Mesothelial cell of epicardium (in vitro differentiated cells): Measurements from ENCODE around the gene CCDC66. TPM values are rescaled to one million over a fixed set of nuclear protein-coding genes. Genes with fewer than 3 reads are reported as not detected.

Experiments
- DNase-seq, 2 experiments: peaks; one replicate each; pipeline ENCODE4 v3.0.0; 2021; ENCODE audit warnings: low spot score in 2 of 2; ENCODE audit not compliant: unreplicated experiment in 2 of 2
- H3K27ac Mint-ChIP-seq: 2 replicates; pipeline ENCODE4 v1.8.0; 2021; ENCODE audit warnings: mixed read lengths
- H3K27me3 Mint-ChIP-seq: 2 replicates; pipeline ENCODE4 v1.8.0; 2021; ENCODE audit warnings: low read depth, mixed read lengths
- H3K36me3 Mint-ChIP-seq: 2 replicates; pipeline ENCODE4 v1.8.0; 2021; ENCODE audit warnings: mixed read lengths
- H3K4me1 Mint-ChIP-seq: 2 replicates; pipeline ENCODE4 v1.8.0; 2021; ENCODE audit warnings: mixed read lengths
- H3K4me3 Mint-ChIP-seq: 2 replicates; pipeline ENCODE4 v1.8.0; 2021; ENCODE audit warnings: mild to moderate bottlenecking, moderate library complexity, mixed read lengths
- H3K9me3 Mint-ChIP-seq: 2 replicates; pipeline ENCODE4 v1.8.0; 2021; ENCODE audit warnings: mixed read lengths
- CTCF ChIP-seq: fragments of 200-600 bp; sonication (generic); IDR thresholded peaks from one replicate; pipeline ENCODE4 v1.5.0; 2021; ENCODE audit warnings: antibody characterized with exemption; ENCODE audit not compliant: unreplicated experiment
- total RNA-seq: library from RNA; stranded (reverse); gene quantifications from 3 replicates; pipeline ENCODE4 v1.2.1, GENCODE V29; 2021

Gene CCDC66
- total RNA-seq, 1 donor from 2014 or later, result 36.2 TPM

- H3K36me3 Mint-ChIP-seq, result peaks cover 59% of the 10 kb centered on the region
- TF ChIP-seq CTCF, result no peak
- no peaks in the 10 kb centered on the region for H3K27me3 Mint-ChIP-seq
- H3K27ac Mint-ChIP-seq, result no peak overlapping the region
- H3K9me3 Mint-ChIP-seq, result peaks cover 24% of the 10 kb centered on the region
- DNase-seq, result no peak
- peaks cover 3% of the 10 kb centered on the region for H3K4me1 Mint-ChIP-seq
- no peak overlapping the region for H3K4me3 Mint-ChIP-seq
Observed at GRCh38 chr3:56613016-56613415, 56.0 kb downstream of the CCDC66 start.

- H3K4me3 Mint-ChIP-seq, result no peak overlapping the region
- peaks cover 4% of the 10 kb centered on the region for H3K4me1 Mint-ChIP-seq
- H3K36me3 Mint-ChIP-seq, result peaks cover 45% of the 10 kb centered on the region
- H3K9me3 Mint-ChIP-seq, result no peaks in the 10 kb centered on the region
- no peak overlapping the region for H3K27ac Mint-ChIP-seq
- no peak for TF ChIP-seq CTCF
- DNase-seq, result no peak
- no peaks in the 10 kb centered on the region for H3K27me3 Mint-ChIP-seq
Observed at GRCh38 chr3:56616478-56617006, 59.6 kb downstream of the CCDC66 start.

- H3K36me3 Mint-ChIP-seq, result peaks cover 37% of the 10 kb centered on the region
- H3K4me3 Mint-ChIP-seq, result no peak overlapping the region
- H3K27ac Mint-ChIP-seq, result peak overlapping the region; percentile 51
- H3K9me3 Mint-ChIP-seq, result no peaks in the 10 kb centered on the region
- TF ChIP-seq CTCF, result no peak
- peaks cover 9% of the 10 kb centered on the region for H3K4me1 Mint-ChIP-seq
- no peaks in the 10 kb centered on the region for H3K27me3 Mint-ChIP-seq
- no peak for DNase-seq
Observed at GRCh38 chr3:56620371-56620770, 63.4 kb downstream of the CCDC66 start.

GRCh38 chr3:56621681-56622080 is 64.7 kb downstream of the CCDC66 start:
- H3K27ac Mint-ChIP-seq, result peak overlapping the region; percentile 88
- no peak for TF ChIP-seq CTCF
- DNase-seq, result no peak
- peaks cover 9% of the 10 kb centered on the region for H3K4me1 Mint-ChIP-seq
- peaks cover 36% of the 10 kb centered on the region for H3K36me3 Mint-ChIP-seq
- H3K9me3 Mint-ChIP-seq, result no peaks in the 10 kb centered on the region
- no peaks in the 10 kb centered on the region for H3K27me3 Mint-ChIP-seq
- H3K4me3 Mint-ChIP-seq, result no peak overlapping the region

- Mint-ChIP-seq H3K36me3 (peaks cover 38% of the 10 kb centered on the region), H3K4me3 (no peak overlapping the region), H3K27me3 (no peaks in the 10 kb centered on the region), H3K9me3 (no peaks in the 10 kb centered on the region), H3K4me1 (peaks cover 9% of the 10 kb centered on the region), H3K27ac (no peak overlapping the region)
- TF ChIP-seq CTCF, result no peak
- no peak for DNase-seq
Observed at GRCh38 chr3:56622381-56622780, 65.4 kb downstream of the CCDC66 start.

- H3K27ac Mint-ChIP-seq, result peak overlapping the region; percentile 66
- H3K36me3 Mint-ChIP-seq, result peaks cover 38% of the 10 kb centered on the region
- no peak for DNase-seq
- H3K27me3 Mint-ChIP-seq, result no peaks in the 10 kb centered on the region
- no peak for TF ChIP-seq CTCF
- no peak overlapping the region for H3K4me3 Mint-ChIP-seq
- H3K9me3 Mint-ChIP-seq, result no peaks in the 10 kb centered on the region
- H3K4me1 Mint-ChIP-seq, result peaks cover 9% of the 10 kb centered on the region
Observed at GRCh38 chr3:56624725-56625124, 67.8 kb downstream of the CCDC66 start.
